SK-N-SH (cell line): ENCODE results near the gene SFT2D1. TPM values are rescaled to one million over a fixed set of nuclear protein-coding genes. Genes with fewer than 3 reads are reported as not detected.

Experiments
- CTCF ChIA-PET: fragments of 300-600, 350-600 bp; formaldehyde crosslinking; extraction: SDS; loops from one replicate; lab custom pipeline; 2021; lab: Yijun Ruan, JAX
- POLR2A ChIA-PET: fragments of 350-600 bp; sonication (Branson Sonifier 250); formaldehyde crosslinking; extraction: SDS; loops from one replicate; lab custom pipeline; 2020; ENCODE audit warnings: antibody characterized with exemption, inconsistent platforms; lab: Yijun Ruan, JAX
- DNase-seq: peaks from one replicate; pipeline ENCODE4 v3.0.0; 2012
- H2AFZ ChIP-seq: fragments of 200-600 bp; sonication (generic); 2 replicates; pipeline ENCODE4 v1.8.1; 2016; ENCODE audit warnings: antibody characterized with exemption, mild to moderate bottlenecking, low read depth
- H3F3A ChIP-seq: fragments of 200-600 bp; sonication (generic); replicated peaks from 2 replicates; pipeline ENCODE3; 2016; ENCODE audit warnings: antibody characterized with exemption, mild to moderate bottlenecking; ENCODE audit not compliant: insufficient read depth
- H3K27ac ChIP-seq, 2 experiments: fragments of 200-500 bp in 1 of 2; fragments of 200-600 bp in 1 of 2; sonication (Bioruptor generic) in 1 of 2; sonication (generic), shearing (Covaris generic) in 1 of 2; 2 replicates each; pipeline versions ENCODE4 v1.5.1 to v1.6.1; 2014 to 2016; ENCODE audit warnings: low read depth in 2 of 2, inconsistent platforms in 1 of 2, low read length in 1 of 2, mild to moderate bottlenecking in 1 of 2, mixed read lengths in 1 of 2
- H3K27me3 ChIP-seq: fragments of 200-600 bp; sonication (generic), shearing (Covaris generic); 2 replicates; pipeline ENCODE4 v1.6.1; 2016; ENCODE audit warnings: mixed run types; ENCODE audit not compliant: insufficient read depth
- H3K36me3 ChIP-seq, 2 experiments: fragments of 200-500 bp in 1 of 2; fragments of 200-600 bp in 1 of 2; sonication (Bioruptor generic) in 1 of 2; sonication (generic) in 1 of 2; replicated peaks in 1 of 2; 2 replicates each; pipeline versions ENCODE3 to v1.5.1; 2014 to 2016; ENCODE audit warnings: low read length in 1 of 2, mild to moderate bottlenecking in 1 of 2; ENCODE audit not compliant: insufficient read depth in 2 of 2, control insufficient read depth in 1 of 2
- H3K4me1 ChIP-seq, 2 experiments: fragments of 200-500 bp in 1 of 2; fragments of 200-600 bp in 1 of 2; sonication (Bioruptor generic) in 1 of 2; sonication (generic), shearing (Covaris generic) in 1 of 2; 2 replicates each; pipeline versions ENCODE4 v1.5.1 to v1.6.1; 2014 to 2016; ENCODE audit warnings: low read depth in 1 of 2, low read length in 1 of 2, mixed run types in 1 of 2; ENCODE audit not compliant: insufficient read depth in 2 of 2, control insufficient read depth in 1 of 2
- H3K4me2 ChIP-seq: fragments of 200-600 bp; sonication (generic), shearing (Covaris generic); 2 replicates; pipeline ENCODE4 v1.6.1; 2017; ENCODE audit warnings: mixed run types
- H3K4me3 ChIP-seq, 2 experiments: fragments of 200-500 bp in 1 of 2; fragments of 200-600 bp in 1 of 2; sonication (Bioruptor generic) in 1 of 2; sonication (generic), shearing (Covaris generic) in 1 of 2; 2 replicates each; pipeline versions ENCODE4 v1.5.1 to v1.8.1; 2014 to 2016; ENCODE audit warnings: low read depth in 2 of 2, inconsistent platforms in 1 of 2, low read length in 1 of 2, mild to moderate bottlenecking in 1 of 2, mixed read lengths in 1 of 2, moderate library complexity in 1 of 2
- H3K79me2 ChIP-seq: fragments of 200-600 bp; sonication (generic); 2 replicates; pipeline ENCODE4 v1.8.1; 2017; ENCODE audit warnings: mild to moderate bottlenecking; ENCODE audit not compliant: insufficient read depth
- H3K9ac ChIP-seq: fragments of 200-600 bp; sonication (generic); 2 replicates; pipeline ENCODE4 v1.6.1; 2017; ENCODE audit warnings: mixed run types
- H3K9me2 ChIP-seq: fragments of 200-600 bp; sonication (generic); 2 replicates; pipeline ENCODE4 v1.6.1; 2017; ENCODE audit warnings: mixed run types
- H3K9me3 ChIP-seq: fragments of 200-600 bp; sonication (generic); 2 replicates; pipeline ENCODE4 v1.6.1; 2017; ENCODE audit warnings: mixed run types, mild to moderate bottlenecking, moderate library complexity
- H4K20me1 ChIP-seq: fragments of 200-600 bp; sonication (generic); 2 replicates; pipeline ENCODE4 v1.6.1; 2017; ENCODE audit warnings: mild to moderate bottlenecking, mixed run types; ENCODE audit not compliant: insufficient read depth
- CHD2 ChIP-seq: fragments of 150-350 bp; IDR thresholded peaks from 2 replicates; pipeline ENCODE4 v1.6.1; 2018; ENCODE audit warnings: low read length; ENCODE audit not compliant: partially characterized antibody
- CTCF ChIP-seq: fragments of 200-600 bp; sonication (generic); IDR thresholded peaks from 2 replicates; pipeline ENCODE4 v1.6.1; 2017; ENCODE audit warnings: antibody characterized with exemption, mild to moderate bottlenecking, moderate library complexity
- ELF1 ChIP-seq: IDR thresholded peaks from 2 replicates; pipeline ENCODE4 v1.4.0; 2012
- FOSL2 ChIP-seq: IDR thresholded peaks from 2 replicates; pipeline ENCODE4 v1.4.0; 2012; ENCODE audit warnings: low read depth, mild to moderate bottlenecking, moderate library complexity, borderline replicate concordance
- FOXJ3 ChIP-seq: sonication (generic); formaldehyde crosslinking; IDR thresholded peaks from 2 replicates; pipeline ENCODE4 v1.5.1; 2020; ENCODE audit warnings: mild to moderate bottlenecking, missing genetic modification reagents
- FOXM1 ChIP-seq: IDR thresholded peaks from 2 replicates; pipeline ENCODE4 v1.4.0; 2012; ENCODE audit warnings: low read depth, mild to moderate bottlenecking
- GABPA ChIP-seq: IDR thresholded peaks from 2 replicates; pipeline ENCODE4 v1.4.0; 2012; ENCODE audit warnings: low read depth, mild to moderate bottlenecking
- JUND ChIP-seq: IDR thresholded peaks from 2 replicates; pipeline ENCODE4 v1.4.0; 2012
- MEF2A ChIP-seq: IDR thresholded peaks from 2 replicates; pipeline ENCODE4 v1.4.0; 2012; ENCODE audit warnings: low read depth, borderline replicate concordance
- NFIC ChIP-seq: IDR thresholded peaks from 2 replicates; pipeline ENCODE4 v1.4.0; 2012; ENCODE audit warnings: borderline replicate concordance
- NRF1 ChIP-seq: IDR thresholded peaks from 2 replicates; pipeline ENCODE4 v1.6.1; 2012; ENCODE audit warnings: low read depth, mild to moderate bottlenecking, low read length
- RAD21 ChIP-seq: IDR thresholded peaks from 2 replicates; pipeline ENCODE4 v1.6.1; 2012; ENCODE audit warnings: mild to moderate bottlenecking, low read length
- RCOR1 ChIP-seq: fragments of 150-350 bp; IDR thresholded peaks from 2 replicates; pipeline ENCODE4 v1.6.1; 2017; ENCODE audit warnings: antibody characterized with exemption, low read length
- SIN3A ChIP-seq: IDR thresholded peaks from 2 replicates; pipeline ENCODE4 v1.6.1; 2012; ENCODE audit warnings: low read depth, mild to moderate bottlenecking, low read length, moderate library complexity, borderline replicate concordance
- SMC3 ChIP-seq: IDR thresholded peaks from 2 replicates; pipeline ENCODE4 v1.6.1; 2012; ENCODE audit warnings: low read depth, low read length, improper control_type of control experiment
- TAF1 ChIP-seq: IDR thresholded peaks from 2 replicates; pipeline ENCODE4 v1.6.1; 2012; ENCODE audit warnings: low read depth, mild to moderate bottlenecking, low read length, moderate library complexity, borderline replicate concordance
- TCF12 ChIP-seq: IDR thresholded peaks from 2 replicates; pipeline ENCODE4 v1.4.0; 2012
- USF1 ChIP-seq: IDR thresholded peaks from 2 replicates; pipeline ENCODE4 v1.4.0; 2012; ENCODE audit warnings: low read depth, borderline replicate concordance
- WGBS: methylation state at CpG from one replicate; pipeline ENCODE4 v1.1.6; 2017; ENCODE audit warnings: low lambda C conversion rate; 5-methylcytosine and 5-hydroxymethylcytosine counted together
- polyA plus RNA-seq, 3 experiments: library from polyadenylated mRNA; depleted of rRNA; stranded (reverse); fragments of >200 nt; gene quantifications; 2 replicates each; pipeline ENCODE4 v1.2.3, GENCODE V29; 2012
- TF ChIP-seq, protein P1 (sequence below): IDR thresholded peaks from 2 replicates; pipeline ENCODE4 v1.6.1; 2012; ENCODE audit warnings: mild to moderate bottlenecking, low read depth, low read length, moderate library complexity

Gene SFT2D1
- polyA plus RNA-seq, 1 of the 3 experiments (the other 2 are of a cell fraction), result 131 TPM

DNA sequence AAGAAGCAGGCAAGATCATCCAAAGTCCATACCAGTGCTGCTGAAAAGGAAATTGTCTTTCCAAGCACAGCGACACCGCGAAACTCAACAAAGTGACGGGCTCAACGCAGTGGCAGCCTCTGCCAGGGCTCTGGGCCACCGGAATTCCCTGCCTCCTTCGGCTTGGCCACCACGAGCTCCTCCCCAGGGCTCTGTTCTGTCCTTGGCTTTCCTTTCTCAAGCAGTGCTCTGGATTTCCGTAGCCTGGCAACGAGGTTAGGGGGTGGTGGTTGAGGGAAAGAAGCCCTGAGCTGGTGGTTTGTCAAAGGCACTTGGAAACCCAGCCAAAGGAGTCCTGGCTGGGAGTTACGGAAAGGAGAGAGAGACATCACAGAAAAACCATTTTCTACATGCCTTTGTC is 65.3 kb downstream of the SFT2D1 start:
- POLR2A ChIA-PET, result no interaction called here
- Histone ChIP-seq H3F3A (no peaks in the 10 kb centered on the region), H3K27me3 (peaks cover 14% of the 10 kb centered on the region; the same call in 1 of the 2 replicates), H3K9me2 (no peaks in the 10 kb centered on the region), H3K4me3 (no peak overlapping the region), H3K4me2 (no peak overlapping the region), H4K20me1 (no peaks in the 10 kb centered on the region), H3K4me1 (no peaks in the 10 kb centered on the region; a peak in 1 of 4 replicates), H3K27ac (no peak overlapping the region), H3K36me3 (no peaks in the 10 kb centered on the region), H3K79me2 (no peaks in the 10 kb centered on the region), H2AFZ (no peak overlapping the region), H3K9ac (no peak overlapping the region), H3K9me3 (no peaks in the 10 kb centered on the region)
- 50% methylated on average over 11 of the region's 11 CpGs for WGBS
- CTCF ChIA-PET, result interaction anchor here (0.6 to 4.6 kb wide), 16 partner anchors 8 to 295 kb away, joined by 3 to 42 read pairs (median 6); no protein-coding TSS in a partner anchor
- DNase-seq, result no peak
- TF ChIP-seq, protein P1, sequence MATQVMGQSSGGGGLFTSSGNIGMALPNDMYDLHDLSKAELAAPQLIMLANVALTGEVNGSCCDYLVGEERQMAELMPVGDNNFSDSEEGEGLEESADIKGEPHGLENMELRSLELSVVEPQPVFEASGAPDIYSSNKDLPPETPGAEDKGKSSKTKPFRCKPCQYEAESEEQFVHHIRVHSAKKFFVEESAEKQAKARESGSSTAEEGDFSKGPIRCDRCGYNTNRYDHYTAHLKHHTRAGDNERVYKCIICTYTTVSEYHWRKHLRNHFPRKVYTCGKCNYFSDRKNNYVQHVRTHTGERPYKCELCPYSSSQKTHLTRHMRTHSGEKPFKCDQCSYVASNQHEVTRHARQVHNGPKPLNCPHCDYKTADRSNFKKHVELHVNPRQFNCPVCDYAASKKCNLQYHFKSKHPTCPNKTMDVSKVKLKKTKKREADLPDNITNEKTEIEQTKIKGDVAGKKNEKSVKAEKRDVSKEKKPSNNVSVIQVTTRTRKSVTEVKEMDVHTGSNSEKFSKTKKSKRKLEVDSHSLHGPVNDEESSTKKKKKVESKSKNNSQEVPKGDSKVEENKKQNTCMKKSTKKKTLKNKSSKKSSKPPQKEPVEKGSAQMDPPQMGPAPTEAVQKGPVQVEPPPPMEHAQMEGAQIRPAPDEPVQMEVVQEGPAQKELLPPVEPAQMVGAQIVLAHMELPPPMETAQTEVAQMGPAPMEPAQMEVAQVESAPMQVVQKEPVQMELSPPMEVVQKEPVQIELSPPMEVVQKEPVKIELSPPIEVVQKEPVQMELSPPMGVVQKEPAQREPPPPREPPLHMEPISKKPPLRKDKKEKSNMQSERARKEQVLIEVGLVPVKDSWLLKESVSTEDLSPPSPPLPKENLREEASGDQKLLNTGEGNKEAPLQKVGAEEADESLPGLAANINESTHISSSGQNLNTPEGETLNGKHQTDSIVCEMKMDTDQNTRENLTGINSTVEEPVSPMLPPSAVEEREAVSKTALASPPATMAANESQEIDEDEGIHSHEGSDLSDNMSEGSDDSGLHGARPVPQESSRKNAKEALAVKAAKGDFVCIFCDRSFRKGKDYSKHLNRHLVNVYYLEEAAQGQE, result no peak
- TF ChIP-seq RAD21 (no peak), TCF12 (no peak), SMC3 (no peak), CTCF (no peak), RCOR1 (no peak), USF1 (no peak), NFIC (no peak), SIN3A (no peak), FOXJ3 (CRISPR knock-in tag) (no peak), ELF1 (no peak), CHD2 (no peak), JUND (no peak), FOXM1 (no peak), GABPA (no peak), MEF2A (no peak), NRF1 (no peak), TAF1 (no peak), FOSL2 (no peak)
